ENCODE measurements around the gene BAHD1. TPM values are rescaled to one million over a fixed set of nuclear protein-coding genes. Genes with fewer than 3 reads are reported as not detected.

BAHD1 gene
- total RNA-seq, 1 donor from 2014 or later, result 17.1 TPM

DNA sequence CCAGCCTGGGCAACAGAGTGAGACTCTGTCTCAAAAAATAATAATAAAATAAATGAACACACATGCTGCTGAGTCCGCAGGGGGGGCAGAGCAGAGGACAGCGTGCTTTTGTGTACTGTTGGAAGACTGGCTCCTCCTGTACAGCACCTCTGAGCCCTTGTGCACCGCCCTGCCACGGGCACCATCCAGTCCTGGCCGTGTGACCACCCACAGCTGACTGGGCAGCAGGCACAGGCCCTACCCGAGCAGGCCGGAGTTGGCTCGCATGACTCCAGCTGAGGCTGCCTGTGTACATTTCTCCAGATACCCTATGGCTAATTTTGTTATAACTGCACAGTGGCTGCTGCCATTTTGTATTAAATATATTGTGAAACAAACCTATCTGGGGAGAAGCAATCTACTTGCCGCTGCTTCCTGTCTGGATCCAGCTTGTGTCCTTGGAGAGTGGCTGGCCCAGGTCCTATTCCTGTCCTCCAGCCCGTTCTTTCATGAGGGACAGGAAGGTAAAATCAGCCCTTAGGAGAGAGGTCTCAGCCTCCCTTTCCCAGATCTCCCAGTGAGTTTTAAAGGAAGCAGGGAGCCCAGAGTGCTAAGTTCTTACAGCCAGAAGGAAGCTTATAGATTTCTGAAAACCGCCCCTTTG lies 20.6 kb upstream of the BAHD1 start:
- DNase-seq, result peak; percentile 55
- Histone ChIP-seq H3K27me3 (ENCODE audit: low read depth) (no peaks in the 10 kb centered on the region), H3K4me1 (peaks cover 23% of the 10 kb centered on the region), H3K36me3 (peaks cover 31% of the 10 kb centered on the region), H3K9me3 (replicated peaks) (no peaks in the 10 kb centered on the region), H3K4me3 (no peak overlapping the region), H3K27ac (replicated peaks) (peak overlapping the region; percentile 76)
- TF ChIP-seq CTCF (IDR thresholded peaks at IDR 0.05; ENCODE audit: borderline replicate concordance), result no peak
- intact Hi-C loops (cut with micrococcal nuclease), result loop anchor here (10.0 kb wide), 2 partner anchors 75 to 135 kb away; partner anchors contain the start of genes ANKRD63 and CCDC9B

GRCh38 chr15:40420793-40421192 lies 20.0 kb upstream of the BAHD1 start:
- no peak for DNase-seq
- Histone ChIP-seq H3K9me3 (replicated peaks) (no peaks in the 10 kb centered on the region), H3K27ac (replicated peaks) (peak overlapping the region; percentile 76), H3K4me1 (peaks cover 23% of the 10 kb centered on the region), H3K27me3 (ENCODE audit: low read depth) (no peaks in the 10 kb centered on the region), H3K4me3 (no peak overlapping the region), H3K36me3 (peaks cover 25% of the 10 kb centered on the region)
- intact Hi-C loops (cut with micrococcal nuclease), result loop anchor here (10.0 kb wide), 2 partner anchors 76 to 136 kb away; partner anchors contain the start of genes ANKRD63 and CCDC9B
- no peak for TF ChIP-seq CTCF (IDR thresholded peaks at IDR 0.05; ENCODE audit: borderline replicate concordance)

DNA sequence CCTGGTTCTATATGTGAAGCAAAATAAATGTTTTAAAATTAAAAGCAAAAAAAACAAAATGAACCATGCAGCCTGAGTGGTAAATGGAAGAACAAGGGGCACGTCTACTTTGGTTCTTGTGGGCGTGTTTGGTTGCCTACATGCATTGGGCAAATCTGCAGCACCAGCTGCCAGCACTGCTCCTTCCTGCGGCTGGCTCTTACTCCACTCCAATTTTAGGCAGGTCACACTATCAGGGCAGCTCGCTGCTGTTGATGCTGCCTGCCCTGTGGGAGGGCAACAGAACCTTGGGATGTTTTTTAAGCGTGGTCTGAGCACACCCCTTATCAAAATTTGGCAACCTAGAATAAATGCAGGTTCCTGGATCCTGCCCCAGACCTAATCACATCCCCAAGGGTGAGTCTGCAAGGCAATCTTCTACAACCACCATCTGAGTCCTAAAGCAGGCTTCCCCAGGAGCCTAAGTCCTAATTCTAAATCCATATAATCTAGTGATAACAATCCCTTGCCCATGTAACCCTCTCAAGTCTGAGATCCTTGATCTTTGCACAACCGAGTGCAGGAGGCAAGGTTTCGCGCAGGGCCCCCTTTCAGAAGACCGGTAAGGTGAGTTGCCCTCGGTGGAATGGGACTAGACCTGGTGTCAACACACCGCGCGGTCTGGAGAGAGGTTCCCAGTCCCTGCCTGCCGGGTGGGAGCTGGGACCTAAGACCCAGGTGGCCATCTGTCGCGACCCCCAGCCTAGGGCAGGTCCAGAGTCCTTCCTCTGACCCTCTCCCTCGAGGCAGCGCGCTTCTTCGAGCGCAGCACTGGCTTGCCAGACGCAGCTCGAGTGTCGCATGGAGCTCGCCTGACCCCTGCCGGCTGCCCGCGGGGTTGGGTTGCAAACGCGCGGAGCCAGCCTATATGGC lies 19.3 kb upstream of the BAHD1 start:
- no peaks in the 10 kb centered on the region for H3K27me3 ChIP-seq (ENCODE audit: low read depth)
- intact Hi-C loops (cut with micrococcal nuclease), result loop anchor here (10.0 kb wide), 2 partner anchors 77 to 137 kb away; partner anchors contain the start of genes ANKRD63 and CCDC9B
- peaks cover 23% of the 10 kb centered on the region for H3K4me1 ChIP-seq
- peak overlapping the region; percentile 76 for H3K27ac ChIP-seq (replicated peaks)
- DNase-seq, result peak; percentile 76
- TF ChIP-seq CTCF (IDR thresholded peaks at IDR 0.05; ENCODE audit: borderline replicate concordance), result peak; percentile 96
- H3K36me3 ChIP-seq, result peaks cover 18% of the 10 kb centered on the region
- peak overlapping the region; percentile 32 for H3K4me3 ChIP-seq
- no peaks in the 10 kb centered on the region for H3K9me3 ChIP-seq (replicated peaks)

DNA sequence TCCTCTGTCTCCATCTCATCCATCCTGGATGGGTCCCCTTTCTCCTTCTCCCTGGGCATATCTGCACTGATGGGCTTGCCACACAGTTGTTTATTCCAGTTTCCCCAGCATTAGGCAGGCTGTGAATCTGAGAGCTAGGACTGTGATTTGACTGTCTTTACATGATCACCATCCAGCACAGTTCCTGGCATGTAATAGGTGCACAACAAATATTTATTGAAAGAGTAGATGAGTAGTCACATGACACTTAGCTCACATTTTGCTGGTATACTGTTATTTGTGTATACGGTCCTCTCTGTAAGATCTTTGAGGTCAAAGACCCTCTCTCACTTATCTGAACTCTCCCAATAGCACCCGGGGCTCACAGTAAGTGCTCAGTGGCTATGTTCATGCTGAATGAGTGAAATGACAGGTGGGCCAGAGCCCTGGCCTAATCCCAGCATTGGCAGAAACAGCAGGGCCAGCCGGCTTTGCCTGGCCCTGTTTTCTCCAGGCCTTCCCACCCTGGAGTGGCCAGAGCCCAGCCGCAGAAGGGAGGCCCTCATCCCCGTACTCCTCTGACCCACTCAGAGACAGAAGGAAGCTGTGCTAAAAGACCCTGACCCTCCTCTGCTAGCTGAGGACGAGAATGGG lies 16.2 kb upstream of the BAHD1 start:
- H3K4me3 ChIP-seq, result no peak overlapping the region

More for the DNA sequence above, 16.2 kb upstream of the BAHD1 start:
- intact Hi-C loops (cut with micrococcal nuclease), result loop anchor here (10.0 kb wide), 2 partner anchors 80 to 140 kb away; partner anchors contain the start of genes ANKRD63 and CCDC9B
- Histone ChIP-seq H3K4me1 (peaks cover 23% of the 10 kb centered on the region), H3K9me3 (replicated peaks) (no peaks in the 10 kb centered on the region), H3K27me3 (ENCODE audit: low read depth) (no peaks in the 10 kb centered on the region), H3K27ac (replicated peaks) (no peak overlapping the region), H3K36me3 (no peaks in the 10 kb centered on the region)
- DNase-seq, result no peak
- no peak for TF ChIP-seq CTCF (IDR thresholded peaks at IDR 0.05; ENCODE audit: borderline replicate concordance)
